GM23248 (cell line): Measurements from ENCODE around the gene PFKFB4.

Source experiments
- EZH2 ChIP-seq: fragments of 200-600 bp; sonication (generic); IDR thresholded peaks from 2 replicates; pipeline ENCODE4 v1.6.1; 2018; ENCODE audit warnings: antibody characterized with exemption, mild to moderate bottlenecking; ENCODE audit not compliant: insufficient read depth, poor library complexity, severe bottlenecking
- EZH2phosphoT487 ChIP-seq: fragments of 200-600 bp; sonication (generic); IDR thresholded peaks from 2 replicates; pipeline ENCODE4 v1.6.1; 2018; ENCODE audit warnings: antibody characterized with exemption, moderate library complexity, mild to moderate bottlenecking, low read depth; ENCODE audit not compliant: insufficient read depth

- TF ChIP-seq EZH2 (no peak), EZH2phosphoT487 (no peak)
Measured at GRCh38 chr3:48477959-48478520, 78.6 kb downstream of the PFKFB4 start.
